SU-DHL-6 (cell line): ENCODE data around the gene PPP1R13B.

Source experiments
- CTCF ChIP-seq: fragments of 200-600 bp; sonication (generic); IDR thresholded peaks from one replicate; pipeline ENCODE4 v1.5.1; 2017; ENCODE audit warnings: antibody characterized with exemption, mild to moderate bottlenecking, low read length, moderate library complexity; ENCODE audit not compliant: insufficient read depth, poor library complexity, severe bottlenecking
- EZH2phosphoT487 ChIP-seq: fragments of 200-600 bp; sonication (generic), shearing (Covaris generic); conservative IDR thresholded peaks from 2 replicates; pipeline ENCODE4 v1.6.1; 2018; ENCODE audit warnings: mild to moderate bottlenecking, antibody characterized with exemption, low read length, moderate library complexity, mixed read lengths

- TF ChIP-seq CTCF (no peak), EZH2phosphoT487 (no peak)
Observed at GRCh38 chr14:103854822-103855733, 7.7 kb upstream of the PPP1R13B start.
